Activated naive CD4-positive, alpha-beta T cell treated with anti-CD3 and anti-CD28 coated beads, Interleukin-2, amount 50 U/mL, for 72 hours (primary cell): ENCODE measurements around the gene AGBL4. TPM values are rescaled to one million over a fixed set of nuclear protein-coding genes. Genes with fewer than 3 reads are reported as not detected.

ENCODE experiments used
- ATAC-seq, 2 donors: fragments of 150-1000 bp; cut with Tn5 transposase; 2 replicates each; pipeline ENCODE4 v1.10.0; 2021; ENCODE audit warnings: mild to moderate bottlenecking in 2 of 2, moderate library complexity in 2 of 2
- DNase-seq, 2 donors: peaks; one replicate each; pipeline ENCODE4 v3.0.0; 2021 to 2022; ENCODE audit warnings: low spot score in 2 of 2
- H3K27ac Mint-ChIP-seq, 2 donors: one replicate each; pipeline ENCODE4 v1.8.0; 2022; ENCODE audit warnings: mild to moderate bottlenecking in 2 of 2, mixed read lengths in 2 of 2
- H3K36me3 Mint-ChIP-seq, 2 donors: one replicate each; pipeline ENCODE4 v1.8.0; 2022; ENCODE audit warnings: mixed read lengths in 2 of 2
- H3K9me3 Mint-ChIP-seq, 2 donors: one replicate each; pipeline ENCODE4 v1.8.0; 2022; ENCODE audit warnings: mixed read lengths in 2 of 2
- total RNA-seq, 2 donors: library from RNA; stranded (reverse); gene quantifications; one replicate each; pipeline ENCODE4 v1.2.3, GENCODE V29; 2022

AGBL4 gene
- total RNA-seq, 2 donors from 2014 or later = 0.19 TPM; not detected in 1

DNA sequence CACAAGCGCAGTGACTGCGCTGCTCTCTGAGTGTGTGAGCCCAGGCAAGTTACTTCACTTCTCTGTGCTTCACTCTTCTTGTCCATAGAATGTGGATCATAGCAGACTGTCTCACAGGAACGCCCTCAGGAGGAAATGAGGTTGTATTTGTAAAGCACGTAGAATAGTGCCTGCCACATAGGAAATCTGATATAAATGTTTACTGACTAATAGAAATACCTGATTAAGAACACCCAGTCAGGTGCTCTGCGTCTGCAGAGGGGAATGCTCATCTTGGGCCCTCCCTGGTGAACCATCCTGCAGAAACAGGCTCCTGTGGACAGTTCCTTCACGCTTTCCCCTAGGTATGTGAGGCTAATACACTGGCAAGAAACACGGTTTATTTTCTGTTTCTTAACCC lies 1347.4 kb downstream of the AGBL4 start:
- ATAC-seq (no peak), DNase-seq (no peak)
- Mint-ChIP-seq H3K36me3 (no peaks in the 10 kb centered on the region), H3K27ac (no peak overlapping the region), H3K9me3 (no peaks in the 10 kb centered on the region)

DNA sequence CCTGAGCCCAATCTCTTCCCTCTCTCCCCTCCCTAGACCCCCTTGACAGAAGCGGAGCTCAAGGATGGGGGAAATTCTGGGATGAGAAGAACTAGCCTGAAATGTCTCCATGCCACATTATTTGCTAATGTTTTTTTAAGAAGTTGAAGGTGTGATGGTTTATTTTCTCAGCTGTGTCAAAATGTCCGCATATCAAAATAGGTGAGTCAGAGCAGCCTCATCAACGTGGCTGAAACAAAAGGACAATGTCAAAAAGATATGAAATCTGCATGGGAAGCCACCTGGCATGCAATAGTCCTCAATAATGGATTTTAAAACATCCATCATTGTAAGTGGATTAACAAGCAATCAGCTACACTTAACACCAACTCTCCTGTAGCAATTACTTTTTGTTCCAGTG lies 1348.5 kb downstream of the AGBL4 start:
- no peak for ATAC-seq
- Mint-ChIP-seq H3K9me3 (no peaks in the 10 kb centered on the region), H3K27ac (no peak overlapping the region), H3K36me3 (no peaks in the 10 kb centered on the region)
- DNase-seq = no peak

DNA sequence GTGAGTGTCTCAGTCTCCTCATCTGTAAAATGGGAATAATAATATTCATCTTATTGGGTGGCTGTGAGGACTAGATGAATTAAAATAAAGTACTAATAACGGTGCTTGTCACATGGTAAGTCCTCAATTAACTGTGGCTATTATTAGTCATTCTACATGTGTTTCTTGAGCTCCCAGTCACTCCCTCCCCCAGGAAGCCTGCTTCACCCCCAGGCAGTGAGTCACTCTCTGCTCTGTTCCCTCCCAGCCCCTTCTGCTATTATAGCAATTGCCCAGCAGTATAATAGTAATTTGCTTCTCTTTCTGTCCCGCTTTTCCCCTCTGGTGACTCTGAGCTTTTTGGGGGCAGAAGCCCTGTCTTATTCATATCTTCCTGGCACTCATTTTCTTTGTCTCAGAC lies 1349.1 kb downstream of the AGBL4 start:
- Mint-ChIP-seq H3K36me3 (no peaks in the 10 kb centered on the region), H3K27ac (no peak overlapping the region), H3K9me3 (no peaks in the 10 kb centered on the region)
- ATAC-seq (peak in 1 of 2 donors; percentile 44), DNase-seq (no peak)

DNA sequence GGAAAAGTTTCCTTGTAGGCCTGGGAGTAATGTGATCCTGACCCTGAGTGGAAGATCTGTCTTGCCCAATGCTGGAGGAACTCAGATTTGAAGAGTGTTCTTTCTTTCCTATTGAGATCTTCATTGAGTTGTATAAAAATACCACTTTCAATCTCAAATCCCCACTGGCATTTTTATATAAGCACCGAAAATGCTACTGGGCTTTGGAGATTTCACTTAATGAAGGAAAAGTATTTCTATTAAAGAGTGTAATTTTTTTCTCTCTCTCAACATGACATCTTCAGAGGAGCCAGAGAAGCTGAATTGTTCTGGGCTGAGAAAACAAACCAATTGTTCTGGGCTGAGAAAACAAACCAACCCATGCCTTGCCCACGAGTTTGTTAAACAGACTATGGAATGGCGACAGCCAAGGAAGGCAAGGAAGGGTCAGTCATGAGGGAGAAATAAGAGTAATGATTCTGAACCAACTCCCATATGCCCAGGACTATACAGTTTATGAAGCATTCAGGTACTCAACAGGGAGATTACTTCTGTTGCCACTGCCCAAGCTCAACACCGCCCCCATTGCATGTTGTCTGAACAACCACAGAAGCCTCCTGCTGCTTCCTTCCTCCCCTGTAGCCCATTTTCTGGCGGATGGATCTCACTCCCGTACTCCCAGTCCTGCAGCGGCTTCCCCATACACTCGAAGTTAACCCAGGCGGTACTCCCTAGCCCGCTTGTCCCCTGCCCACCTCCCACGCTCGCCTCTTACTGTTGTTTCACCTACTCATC lies 1350.2 kb downstream of the AGBL4 start:
- Mint-ChIP-seq H3K27ac (no peak overlapping the region), H3K9me3 (no peaks in the 10 kb centered on the region), H3K36me3 (no peaks in the 10 kb centered on the region)
- ATAC-seq (no peak), DNase-seq (no peak)

DNA sequence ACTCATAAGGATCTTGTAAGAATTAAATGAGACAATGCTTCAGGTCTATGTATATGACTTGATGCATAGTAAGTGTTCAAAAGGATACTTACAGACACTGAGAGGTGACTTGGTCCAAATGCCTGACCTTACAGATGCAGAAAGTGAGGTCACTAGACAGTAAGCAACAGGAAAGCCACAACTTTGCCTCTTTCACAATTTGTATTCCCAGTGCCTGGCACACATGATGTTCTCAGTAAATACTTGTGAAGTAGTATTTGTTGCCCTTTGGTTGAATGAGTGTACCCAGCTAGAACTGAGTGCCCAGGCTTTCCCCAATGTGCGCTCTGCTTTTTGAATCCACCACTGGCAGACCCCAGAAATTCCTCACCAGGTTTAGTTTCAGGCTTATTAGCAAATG lies 1352.2 kb downstream of the AGBL4 start:
- DNase-seq (no peak), ATAC-seq (no peak)
- H3K27ac Mint-ChIP-seq = no peak overlapping the region
- no peaks in the 10 kb centered on the region for H3K9me3 Mint-ChIP-seq
- H3K36me3 Mint-ChIP-seq = no peaks in the 10 kb centered on the region

DNA sequence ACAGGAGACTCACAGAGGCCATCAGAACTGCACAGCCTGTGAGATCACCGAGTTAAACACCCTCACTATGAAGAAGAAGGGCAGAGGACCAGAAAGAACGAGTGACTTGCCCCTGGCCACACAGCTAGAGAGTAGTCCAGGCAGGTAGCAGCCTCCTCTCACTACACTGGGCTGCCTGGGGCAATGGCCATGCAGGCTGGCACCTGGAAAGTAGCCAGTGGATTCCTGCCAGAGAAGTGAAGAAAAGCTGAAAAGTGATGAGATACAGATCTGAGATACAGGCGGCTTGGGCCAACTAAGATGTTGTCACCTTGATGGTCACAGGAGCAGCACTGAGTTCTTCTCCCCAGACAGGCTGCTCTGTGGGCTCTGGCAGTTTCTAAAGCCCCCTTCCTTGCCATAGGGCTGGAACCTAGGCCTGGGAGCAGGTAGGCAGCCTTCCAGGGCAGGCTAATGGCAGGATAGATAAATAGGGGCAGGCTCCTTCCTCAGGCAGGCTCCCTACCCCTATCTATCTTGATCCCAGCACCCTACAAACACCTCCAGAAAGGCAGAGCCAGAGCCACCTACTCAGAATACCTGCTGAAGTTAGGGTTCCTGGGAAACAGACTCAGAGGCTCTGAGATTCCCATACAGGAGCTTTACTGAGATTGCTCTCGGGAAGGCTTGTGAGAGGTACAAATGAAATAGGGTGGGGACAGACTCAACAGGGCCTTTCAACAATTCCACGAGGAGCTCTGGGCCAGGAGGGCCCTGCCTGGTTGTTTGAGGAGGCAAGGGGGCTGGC lies 1353.3 kb downstream of the AGBL4 start:
- H3K36me3 Mint-ChIP-seq = no peaks in the 10 kb centered on the region
- no peaks in the 10 kb centered on the region for H3K9me3 Mint-ChIP-seq
- no peak overlapping the region for H3K27ac Mint-ChIP-seq
- DNase-seq (no peak), ATAC-seq (no peak)

DNA sequence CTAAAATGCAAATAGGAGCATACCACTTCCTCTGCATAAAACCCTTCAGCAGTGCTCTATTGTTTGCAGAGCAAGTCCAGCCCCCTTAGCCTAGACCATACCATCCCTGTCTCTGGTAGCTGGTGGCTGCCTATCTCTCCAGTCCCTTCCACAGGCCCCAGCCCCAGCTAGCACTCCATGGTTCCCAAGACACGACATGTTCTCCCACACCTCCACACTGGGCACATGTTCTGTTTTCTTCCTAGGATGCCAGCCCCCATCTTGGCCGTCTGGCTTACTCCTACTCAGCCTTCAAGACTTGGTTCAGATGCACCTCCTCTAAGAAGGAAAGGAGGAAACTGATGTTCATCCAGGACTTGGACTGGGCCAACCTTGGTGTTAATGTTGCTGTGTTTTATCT lies 1355.4 kb downstream of the AGBL4 start:
- H3K36me3 Mint-ChIP-seq = no peaks in the 10 kb centered on the region
- DNase-seq (no peak), ATAC-seq (no peak)
- H3K9me3 Mint-ChIP-seq = no peaks in the 10 kb centered on the region
- no peak overlapping the region for H3K27ac Mint-ChIP-seq

DNA sequence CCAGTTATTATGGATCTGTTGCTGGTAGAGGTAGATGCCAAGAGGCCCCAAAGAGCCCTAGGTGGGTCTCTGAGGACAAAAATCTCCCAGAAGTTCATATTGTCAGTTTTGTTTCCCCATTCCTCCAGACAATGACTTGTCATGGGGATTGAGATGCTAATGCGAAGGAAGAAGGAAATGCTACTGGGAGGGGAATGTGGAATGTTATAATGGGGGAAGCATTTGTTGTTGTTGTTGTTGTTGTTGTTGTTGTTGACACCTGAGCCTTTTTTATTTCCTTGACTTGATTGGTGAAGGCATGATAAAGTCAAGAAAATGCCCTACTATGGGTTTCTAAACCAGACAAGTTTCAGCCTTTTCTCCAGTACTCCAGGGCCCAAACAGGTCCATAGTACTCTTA lies 1356.0 kb downstream of the AGBL4 start:
- no peak overlapping the region for H3K27ac Mint-ChIP-seq
- H3K9me3 Mint-ChIP-seq = no peaks in the 10 kb centered on the region
- no peaks in the 10 kb centered on the region for H3K36me3 Mint-ChIP-seq
- ATAC-seq (no peak), DNase-seq (no peak)

DNA sequence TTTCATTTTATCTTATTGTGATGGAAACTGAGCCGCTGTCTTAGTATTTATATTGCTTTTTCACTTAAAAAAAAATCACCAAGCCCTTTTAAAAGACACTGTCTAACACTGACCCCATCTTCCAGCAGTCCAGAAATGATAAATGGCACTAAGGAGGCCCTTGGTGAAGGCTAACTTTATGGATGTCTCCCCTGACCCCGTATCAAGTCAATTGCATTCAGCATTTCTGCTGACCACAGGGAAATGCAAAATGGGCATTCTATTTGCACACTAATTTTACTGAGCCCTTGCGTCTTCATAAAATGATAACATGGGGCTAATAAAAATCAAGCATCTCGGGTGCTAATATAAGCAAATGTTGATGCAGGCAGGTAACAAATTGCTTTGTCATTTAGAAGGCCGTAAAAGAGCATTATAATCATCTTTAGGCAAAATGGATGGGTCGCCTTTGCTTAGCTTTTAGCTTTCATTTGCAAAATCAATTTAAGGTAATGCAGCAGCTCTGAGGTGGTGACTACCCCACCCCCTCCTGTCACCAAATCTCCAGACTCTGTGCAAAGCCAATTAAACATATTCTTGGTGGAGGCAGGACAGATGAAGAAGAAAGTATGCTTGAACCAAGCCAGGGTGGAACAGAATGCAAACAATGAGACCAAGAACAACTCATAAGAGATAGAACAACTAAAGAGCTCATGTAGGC lies 1357.9 kb downstream of the AGBL4 start:
- H3K36me3 Mint-ChIP-seq = no peaks in the 10 kb centered on the region

DNA sequence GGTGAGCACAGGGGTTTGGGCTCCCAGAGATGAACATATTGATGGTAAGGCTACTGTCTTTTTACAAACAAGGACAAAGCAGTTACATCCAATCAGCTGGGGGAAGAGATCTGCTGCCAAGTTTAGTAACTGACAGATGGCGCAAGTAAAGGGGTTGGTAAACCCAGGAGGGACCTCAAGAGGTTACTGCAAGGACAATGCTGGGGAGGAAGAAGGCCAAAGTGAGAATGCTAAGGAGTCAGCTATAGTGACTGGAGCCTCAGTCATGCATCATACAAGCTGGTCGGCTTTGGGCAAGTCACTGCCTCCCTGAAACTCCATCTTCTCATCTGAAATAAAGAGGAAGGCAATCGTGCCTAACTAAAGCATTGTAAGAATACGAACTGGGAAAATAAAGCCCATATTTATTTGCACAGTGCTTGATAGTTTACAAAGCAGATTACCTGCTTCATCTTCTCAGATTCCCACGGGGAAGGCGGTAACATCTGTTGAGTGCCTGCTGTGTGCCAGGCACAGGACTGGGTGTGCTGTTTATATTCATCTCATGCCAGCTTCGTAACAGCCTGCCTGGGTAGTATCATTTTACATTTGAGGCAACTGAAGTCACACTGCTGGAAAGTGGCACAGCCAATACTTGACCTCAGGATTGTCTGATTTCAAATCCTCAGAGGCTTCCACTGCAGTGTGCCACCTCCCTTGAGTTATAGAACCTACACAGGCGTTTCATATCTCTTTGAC lies 1361.9 kb downstream of the AGBL4 start:
- ATAC-seq = no peak
- DNase-seq = no peak
- H3K27ac Mint-ChIP-seq = no peak overlapping the region
- H3K36me3 Mint-ChIP-seq = no peaks in the 10 kb centered on the region
- no peaks in the 10 kb centered on the region for H3K9me3 Mint-ChIP-seq

More for the DNA sequence above, 1357.9 kb downstream of the AGBL4 start:
- no peak for ATAC-seq
- H3K9me3 Mint-ChIP-seq = no peaks in the 10 kb centered on the region
- H3K27ac Mint-ChIP-seq = no peak overlapping the region
- DNase-seq = no peak

DNA sequence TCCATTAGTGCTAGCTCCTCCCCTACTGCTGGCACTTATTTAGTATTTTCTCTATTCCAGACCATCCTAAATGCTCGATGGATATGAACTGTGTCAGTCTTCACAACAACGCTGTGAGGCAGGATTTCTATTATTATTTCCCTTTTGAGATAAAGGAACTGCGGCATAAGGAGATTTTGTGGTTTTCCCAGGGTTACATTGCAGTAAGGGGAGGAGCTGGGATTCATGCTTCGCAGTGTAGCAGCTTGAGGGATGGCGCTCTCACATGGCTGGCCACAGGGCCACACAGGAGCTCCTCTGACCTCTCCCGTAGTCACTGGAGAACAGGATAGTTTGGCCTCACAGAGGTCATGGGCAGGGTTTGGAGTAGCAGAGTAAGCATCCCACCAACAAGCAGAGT lies 1364.0 kb downstream of the AGBL4 start:
- DNase-seq = no peak
- Mint-ChIP-seq H3K27ac (no peak overlapping the region), H3K9me3 (no peaks in the 10 kb centered on the region), H3K36me3 (no peaks in the 10 kb centered on the region)
- ATAC-seq = no peak

DNA sequence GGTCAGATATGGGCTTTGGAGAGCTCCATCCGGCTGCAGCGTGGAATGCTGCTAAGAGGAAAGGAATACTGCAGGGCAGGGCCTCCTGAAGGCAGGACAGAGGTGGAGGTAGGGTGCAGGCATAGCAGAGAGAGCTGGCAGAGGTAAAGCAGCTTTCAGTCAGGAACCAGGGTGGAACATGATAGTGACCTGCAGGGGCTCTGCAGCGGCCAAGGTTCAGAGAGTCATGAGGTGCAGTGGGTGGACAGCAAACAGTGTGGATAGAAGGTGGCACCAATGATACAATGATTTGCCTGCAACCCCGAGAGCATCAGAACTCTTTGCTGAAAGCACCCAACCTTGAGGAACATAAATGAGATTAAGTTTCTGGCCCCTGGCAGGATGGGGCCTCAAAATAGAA lies 1366.3 kb downstream of the AGBL4 start:
- no peaks in the 10 kb centered on the region for H3K36me3 Mint-ChIP-seq
- H3K9me3 Mint-ChIP-seq = no peaks in the 10 kb centered on the region
- DNase-seq = no peak
- ATAC-seq = no peak
- no peak overlapping the region for H3K27ac Mint-ChIP-seq

DNA sequence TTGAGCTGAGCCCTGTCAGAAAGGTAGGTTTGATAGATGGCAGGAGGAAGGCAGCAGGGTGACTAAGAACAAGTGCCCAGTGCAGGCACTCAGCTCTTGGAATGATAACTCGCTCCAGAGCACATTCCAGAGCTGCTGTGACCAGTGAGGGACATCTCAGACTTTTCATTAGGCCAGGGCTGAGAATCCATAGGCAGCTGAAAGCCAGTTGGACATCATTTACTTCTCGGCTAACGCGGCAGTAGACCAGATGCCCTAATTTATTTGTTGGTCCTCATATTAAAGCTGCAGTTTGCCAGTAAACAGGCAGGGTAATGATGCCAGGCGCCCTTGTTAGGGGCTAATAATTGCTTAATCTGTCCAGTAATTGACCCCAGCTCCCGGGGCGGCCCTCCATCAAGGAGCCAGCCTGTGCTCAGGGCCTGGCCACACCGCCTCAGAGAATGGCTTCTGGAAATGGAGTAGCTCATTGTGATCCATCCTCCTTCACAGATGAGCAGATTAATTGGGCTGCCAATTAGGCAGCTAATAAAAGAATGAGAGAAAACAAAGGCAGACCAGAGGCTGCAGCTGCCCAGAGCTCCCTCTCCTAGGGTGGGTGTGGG lies 1369.0 kb downstream of the AGBL4 start:
- DNase-seq (no peak), ATAC-seq (no peak)
- no peaks in the 10 kb centered on the region for H3K36me3 Mint-ChIP-seq
- no peaks in the 10 kb centered on the region for H3K9me3 Mint-ChIP-seq
- H3K27ac Mint-ChIP-seq = no peak overlapping the region

DNA sequence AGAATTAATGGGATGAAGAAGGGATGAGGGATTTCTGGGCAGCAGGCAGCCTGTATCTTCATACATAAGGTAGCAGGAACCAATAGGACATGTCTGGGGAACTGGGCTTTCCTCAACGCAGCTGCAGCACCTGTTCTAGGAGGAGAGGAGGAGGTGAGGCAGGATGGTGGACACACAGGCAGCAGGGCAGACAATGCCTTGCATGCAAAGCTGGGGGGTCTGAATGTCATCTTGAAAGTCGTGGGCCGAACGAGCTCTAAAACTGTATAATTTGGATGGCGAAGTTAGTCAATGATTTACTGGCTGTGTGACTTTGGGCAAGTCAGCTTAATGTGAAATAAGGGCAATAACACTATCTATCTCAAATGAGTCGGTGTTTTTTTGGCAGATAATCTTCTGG lies 1371.4 kb downstream of the AGBL4 start:
- H3K9me3 Mint-ChIP-seq = no peaks in the 10 kb centered on the region
- no peak for ATAC-seq
- no peak for DNase-seq
- H3K27ac Mint-ChIP-seq = no peak overlapping the region
- no peaks in the 10 kb centered on the region for H3K36me3 Mint-ChIP-seq

DNA sequence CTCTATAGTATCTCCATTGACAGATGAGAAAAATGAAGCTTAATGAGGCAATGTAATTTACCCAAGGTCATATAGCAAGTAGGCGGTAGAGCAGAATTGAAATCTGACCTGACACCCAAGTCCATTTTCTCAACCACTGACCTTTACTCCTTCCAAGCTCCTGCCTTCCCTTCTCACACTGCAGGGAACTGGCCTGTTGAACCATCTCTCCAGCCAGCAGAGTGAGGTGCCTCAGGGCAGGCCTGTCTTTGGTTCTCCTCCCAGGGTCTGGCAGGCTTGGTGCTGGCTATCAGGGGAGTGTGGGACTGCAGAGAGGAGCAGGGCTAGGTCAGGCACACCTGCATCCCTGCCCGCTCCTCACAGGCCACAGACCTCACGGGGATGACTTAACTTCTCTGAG lies 1373.9 kb downstream of the AGBL4 start:
- no peak for DNase-seq
- Mint-ChIP-seq H3K27ac (no peak overlapping the region), H3K9me3 (no peaks in the 10 kb centered on the region), H3K36me3 (no peaks in the 10 kb centered on the region)
- no peak for ATAC-seq

DNA sequence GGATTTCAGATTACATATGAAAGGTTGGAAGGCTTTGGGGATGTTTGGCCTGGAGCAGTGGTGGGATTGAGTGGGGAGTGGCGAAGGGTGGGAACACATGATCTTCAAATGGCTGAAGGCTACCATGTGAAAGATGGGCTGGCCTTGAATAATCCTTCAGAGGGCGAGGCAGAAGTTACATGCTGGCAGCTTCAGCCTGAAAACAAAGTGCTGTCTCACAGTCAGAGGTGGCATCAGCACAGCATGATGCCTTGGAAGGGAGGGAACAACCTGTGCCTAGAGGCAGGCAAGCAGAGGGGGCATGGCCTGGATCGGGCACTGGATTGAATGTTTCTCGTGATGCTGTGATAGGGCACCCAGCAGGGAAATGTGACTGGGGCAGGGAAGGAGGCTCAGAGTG lies 1377.9 kb downstream of the AGBL4 start:
- Mint-ChIP-seq H3K27ac (no peak overlapping the region), H3K36me3 (no peaks in the 10 kb centered on the region), H3K9me3 (no peaks in the 10 kb centered on the region)
- ATAC-seq (no peak), DNase-seq (no peak)
